Inflammatory macrophage treated with lipopolysaccharide for 4 hours (primary cell): ENCODE results near the gene SLC39A12.

Experiments
- DNase-seq: peaks from one replicate; pipeline ENCODE4 v3.0.0-alpha.2; 2020

The SLC39A12 gene

DNA sequence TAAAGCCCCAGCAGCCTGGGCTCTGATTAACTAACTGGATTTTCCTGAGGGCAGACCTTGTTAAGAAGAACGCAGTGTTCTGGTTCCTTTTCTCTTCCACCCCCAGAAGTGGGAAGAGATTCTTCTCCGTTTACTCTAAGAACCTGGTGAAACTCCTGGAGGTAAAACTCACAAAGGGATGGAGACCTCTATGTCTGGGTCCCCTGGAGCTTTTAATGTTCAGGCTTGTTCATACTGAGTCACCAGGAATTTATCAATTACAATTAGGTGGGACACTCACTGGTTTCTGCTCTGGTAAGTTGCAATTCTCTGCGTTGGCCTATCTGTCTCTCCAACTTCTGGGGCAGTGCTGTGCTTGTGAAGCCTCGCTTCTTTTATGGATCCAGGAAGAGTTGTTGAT is 115.2 kb downstream of the SLC39A12 start:
- no peak for DNase-seq

DNA sequence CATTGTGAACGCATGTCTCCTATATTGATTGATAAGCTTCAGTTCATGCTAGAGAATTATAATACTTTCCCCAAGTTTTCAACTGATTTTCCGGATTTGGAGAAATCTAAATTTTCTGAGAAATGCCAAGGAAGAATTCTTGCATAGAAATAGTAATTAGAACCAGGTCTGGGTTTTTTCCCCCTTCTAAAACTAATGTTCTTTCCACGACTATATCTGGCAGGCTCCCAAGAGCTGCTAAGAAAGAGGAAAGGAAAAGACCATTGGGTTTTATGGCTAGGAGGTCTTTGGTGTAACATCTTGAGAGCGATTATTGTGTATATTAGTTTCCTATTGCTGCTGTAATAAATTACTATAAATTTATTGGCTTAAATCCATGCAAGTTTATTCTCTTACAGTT is 116.7 kb downstream of the SLC39A12 start:
- no peak for DNase-seq

DNA sequence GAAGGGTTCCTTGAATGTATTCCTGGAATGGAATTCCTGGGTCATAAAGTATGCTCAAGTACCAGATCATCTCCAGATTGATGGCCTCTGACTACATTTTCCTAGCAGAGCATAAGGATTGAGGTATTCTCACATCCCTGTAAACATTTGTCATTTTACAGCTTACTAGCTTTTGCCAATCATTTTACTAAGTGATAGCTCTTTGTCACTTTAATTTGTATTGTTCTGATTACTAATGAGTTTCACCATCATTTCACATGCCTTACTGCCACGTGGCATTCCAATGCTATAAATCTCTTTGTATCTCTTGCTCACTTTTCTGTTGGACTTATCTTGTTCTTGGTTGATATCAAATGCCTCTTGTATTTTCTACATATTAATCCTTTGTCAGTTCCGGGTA is 119.9 kb downstream of the SLC39A12 start:
- no peak for DNase-seq

DNA sequence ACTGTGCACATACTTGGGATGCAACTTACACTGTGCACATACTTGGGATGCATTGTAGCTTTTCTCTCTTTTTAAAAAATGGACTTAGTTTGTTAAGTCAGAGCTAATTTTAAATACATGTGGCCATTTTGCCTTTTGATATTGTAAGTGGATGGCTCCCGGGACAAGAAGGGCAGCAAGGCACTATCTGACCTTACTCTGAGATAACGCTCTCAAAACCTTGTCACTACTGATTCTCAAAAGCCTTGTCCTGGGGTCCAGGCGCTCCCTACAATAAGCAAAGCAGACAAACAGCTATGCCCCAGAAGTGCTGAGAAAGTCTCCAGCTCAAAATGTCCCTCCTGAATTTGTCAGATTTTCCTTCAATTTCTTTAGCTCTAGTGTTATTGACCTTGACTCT is 121.6 kb downstream of the SLC39A12 start:
- DNase-seq: no peak

DNA sequence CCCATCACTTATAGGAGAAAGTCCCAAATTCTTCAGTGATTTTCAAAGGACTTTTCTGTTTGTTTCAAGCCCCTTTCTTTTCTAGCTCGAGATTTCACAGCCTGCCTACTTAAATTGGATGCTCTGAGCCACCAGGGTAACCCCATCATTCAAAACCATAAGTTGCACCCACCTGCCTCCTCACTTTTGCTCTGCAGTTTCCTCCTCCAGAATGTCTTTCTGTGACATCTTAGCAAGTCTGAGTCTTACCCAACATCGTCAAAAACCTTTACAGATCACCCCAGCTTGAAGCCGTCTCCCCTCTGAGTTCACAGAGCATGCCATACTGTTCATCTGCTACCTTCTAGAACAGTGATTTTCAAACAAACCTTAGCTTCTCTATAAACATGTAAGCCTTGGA is 124.2 kb downstream of the SLC39A12 start:
- no peak for DNase-seq

DNA sequence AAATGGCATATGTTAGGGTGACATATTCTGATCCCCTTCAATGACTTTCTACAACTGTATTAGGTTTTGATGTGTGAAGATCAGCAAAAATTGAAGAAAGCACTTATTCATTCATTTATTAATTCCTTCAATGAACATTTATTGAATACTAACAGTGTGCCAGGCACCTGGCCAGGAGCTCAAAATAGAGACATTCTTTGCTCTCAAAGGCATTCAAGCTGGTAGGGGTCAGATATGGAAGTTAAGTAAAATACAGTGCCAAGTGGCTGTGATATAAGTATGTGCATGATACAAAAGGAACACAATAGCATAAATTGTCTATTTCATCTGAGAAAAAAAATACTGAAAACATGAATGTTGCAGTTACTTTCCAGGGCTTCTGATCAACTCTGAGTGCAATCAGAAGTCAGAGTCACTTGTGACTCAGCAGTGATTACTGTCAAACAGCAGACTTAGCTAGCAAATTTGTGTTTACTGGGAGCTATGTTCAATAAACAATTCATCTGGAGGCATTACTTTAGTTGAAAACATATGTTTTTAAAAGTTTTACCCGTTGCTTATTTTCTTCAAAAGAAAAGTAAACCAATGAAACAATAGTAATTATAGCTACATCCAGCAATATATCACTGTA is 128.1 kb downstream of the SLC39A12 start:
- no peak for DNase-seq

DNA sequence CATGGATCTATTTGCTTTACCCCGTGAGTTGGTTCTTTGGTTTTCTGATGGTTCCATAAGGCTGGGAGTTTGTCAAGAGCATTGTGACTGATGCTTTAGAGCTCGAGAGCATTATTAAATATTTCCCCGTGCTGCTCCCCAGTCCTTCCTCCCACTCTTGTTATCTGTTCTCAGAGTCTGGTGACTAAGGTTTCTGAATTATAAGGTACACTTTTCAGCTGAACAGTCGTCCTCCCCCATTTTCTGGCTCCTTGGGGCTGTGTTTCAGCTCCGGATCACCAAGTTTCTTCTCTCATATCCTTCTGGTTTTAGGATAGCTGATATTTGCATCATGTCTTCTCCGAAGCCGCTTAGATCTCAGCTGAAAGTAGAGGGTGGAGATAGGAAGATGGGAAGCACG is 130.7 kb downstream of the SLC39A12 start:
- DNase-seq: no peak

DNA sequence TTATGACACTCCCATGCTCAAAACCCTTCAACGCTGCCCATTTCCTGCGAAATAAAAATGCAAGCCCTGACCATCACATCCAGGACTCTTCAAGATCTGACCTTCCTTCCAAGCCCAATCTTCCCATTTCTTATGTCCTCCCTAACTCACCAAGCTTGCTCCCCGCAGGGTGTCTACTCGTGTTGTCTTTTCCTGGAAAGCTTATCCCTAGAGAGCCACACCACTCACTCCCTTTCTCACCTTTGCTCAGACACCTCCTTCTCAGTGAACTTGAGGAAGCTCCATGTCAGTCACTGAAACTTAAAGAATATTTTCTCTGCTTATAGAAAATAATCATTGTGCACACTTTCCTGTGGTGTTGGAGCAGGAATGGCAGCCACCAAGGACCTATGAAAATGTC is 134.1 kb downstream of the SLC39A12 start:
- no peak for DNase-seq

DNA sequence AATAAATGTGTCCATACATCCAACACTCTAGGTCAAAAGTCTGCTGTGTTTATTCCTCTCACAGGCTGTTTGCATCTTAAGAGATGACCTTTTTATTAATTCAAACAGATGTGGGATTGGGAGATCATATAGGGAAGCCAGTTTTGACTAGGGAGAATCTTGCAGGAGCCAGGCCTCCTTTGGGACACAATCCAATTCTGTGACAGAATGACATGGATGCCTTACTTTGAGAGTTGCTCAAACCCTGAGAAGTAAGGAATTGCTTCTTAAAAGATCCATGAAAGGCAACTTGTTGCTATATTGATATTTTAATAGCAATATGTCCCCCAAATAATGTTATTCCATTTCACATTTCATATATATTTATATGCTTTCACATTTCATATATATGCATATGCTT is 135.0 kb downstream of the SLC39A12 start:
- DNase-seq: no peak

DNA sequence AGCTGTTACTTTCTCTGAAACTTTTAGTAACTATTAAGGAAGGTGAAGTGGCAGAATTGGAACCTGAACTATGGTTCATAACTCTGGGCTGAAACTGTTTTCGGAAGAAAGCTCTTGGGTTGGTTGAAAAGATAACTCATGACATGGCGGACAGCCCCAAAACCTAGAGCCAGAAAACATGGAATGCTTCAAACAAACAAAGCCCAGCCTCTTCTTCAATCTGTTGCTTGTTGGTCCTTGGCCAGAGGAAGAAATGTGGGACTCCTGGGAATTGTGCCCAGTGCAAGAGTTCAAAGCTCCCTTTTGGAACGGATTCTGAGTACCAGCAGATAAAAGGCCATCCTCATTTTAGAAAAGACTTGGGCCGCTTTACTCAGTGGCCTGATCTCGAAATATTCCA is 135.6 kb downstream of the SLC39A12 start:
- no peak for DNase-seq
